Hepatocyte (in vitro differentiated cells): ENCODE measurements around the gene ASXL2. TPM values are rescaled to one million over a fixed set of nuclear protein-coding genes. Genes with fewer than 3 reads are reported as not detected.

Source experiments
- DNase-seq: peaks from one replicate; pipeline ENCODE4 v3.0.0-alpha.2; 2016; ENCODE audit warnings: low spot score
- H2AFZ ChIP-seq: fragments of 200-600 bp; sonication (generic); 2 replicates; pipeline ENCODE4 v1.6.0; 2016; ENCODE audit warnings: antibody characterized with exemption, mild to moderate bottlenecking
- H3K27ac ChIP-seq: fragments of 200-600 bp; sonication (generic); 2 replicates; pipeline ENCODE4 v1.5.1; 2016; ENCODE audit warnings: mild to moderate bottlenecking
- H3K27me3 ChIP-seq: fragments of 200-600 bp; sonication (generic); 2 replicates; pipeline ENCODE4 v1.6.1; 2016
- H3K36me3 ChIP-seq: fragments of 200-600 bp; sonication (generic); replicated peaks from 2 replicates; pipeline ENCODE4 v1.5.1; 2016; ENCODE audit warnings: low read depth; ENCODE audit not compliant: insufficient read depth
- H3K4me1 ChIP-seq: fragments of 200-600 bp; sonication (generic); 2 replicates; pipeline ENCODE4 v1.5.1; 2016; ENCODE audit warnings: mild to moderate bottlenecking, moderate library complexity; ENCODE audit not compliant: insufficient read depth
- H3K4me2 ChIP-seq: fragments of 200-600 bp; sonication (generic); 2 replicates; pipeline ENCODE4 v1.6.0; 2016
- H3K4me3 ChIP-seq: fragments of 200-600 bp; sonication (generic); 2 replicates; pipeline ENCODE4 v1.5.1; 2016; ENCODE audit warnings: mild to moderate bottlenecking
- H3K79me2 ChIP-seq: fragments of 200-600 bp; sonication (generic); 2 replicates; pipeline ENCODE4 v1.6.0; 2017; ENCODE audit warnings: mild to moderate bottlenecking
- H3K9me2 ChIP-seq: fragments of 200-600 bp; sonication (generic); replicated peaks from 2 replicates; pipeline ENCODE4 v1.6.0; 2017; ENCODE audit warnings: mild to moderate bottlenecking; ENCODE audit not compliant: insufficient read depth
- H3K9me3 ChIP-seq: fragments of 200-600 bp; sonication (generic); 2 replicates; pipeline ENCODE4 v1.5.1; 2016; ENCODE audit warnings: low read depth, mild to moderate bottlenecking
- H4K20me1 ChIP-seq: fragments of 200-600 bp; sonication (generic); 2 replicates; pipeline ENCODE4 v1.6.0; 2016; ENCODE audit warnings: mild to moderate bottlenecking; ENCODE audit not compliant: insufficient read depth, poor library complexity, severe bottlenecking
- CTCF ChIP-seq: fragments of 200-600 bp; sonication (generic); IDR thresholded peaks from 2 replicates; pipeline ENCODE4 v1.5.1; 2016; ENCODE audit warnings: antibody characterized with exemption, mild to moderate bottlenecking; ENCODE audit not compliant: poor library complexity
- EZH2 ChIP-seq: fragments of 200-600 bp; sonication (generic); IDR thresholded peaks from 2 replicates; pipeline ENCODE4 v1.6.1; 2016; ENCODE audit warnings: antibody characterized with exemption, mild to moderate bottlenecking, borderline replicate concordance
- EZH2phosphoT487 ChIP-seq: fragments of 200-600 bp; sonication (generic); IDR thresholded peaks from one replicate; pipeline ENCODE4 v1.6.1; 2018; ENCODE audit warnings: antibody characterized with exemption, mild to moderate bottlenecking, low read depth, moderate library complexity; ENCODE audit not compliant: unreplicated experiment, severe bottlenecking
- WGBS: methylation state at CpG from one replicate; pipeline ENCODE4 v1.1.6; 2016; ENCODE audit warnings: low lambda C conversion rate; ENCODE audit errors: missing lambda C conversion rate; 5-methylcytosine and 5-hydroxymethylcytosine counted together
- polyA plus RNA-seq: library from polyadenylated mRNA; unstranded; fragments of >200 nt; fragmentation: Nextera tagmentation; extraction: Ambion mirVana; gene quantifications from 2 replicates; pipeline ENCODE4 v1.2.1, GENCODE V29; 2016
- total RNA-seq: library from RNA; depleted of rRNA; stranded (reverse); fragments of >200 nt; gene quantifications from 2 replicates; pipeline ENCODE4 v1.2.3, GENCODE V29; 2014

ASXL2 gene
- total and polyA plus RNA-seq, 2 experiments from 2014 or later, result 4.3 to 13.3 TPM

- WGBS, result 89% methylated on average over 1 of the region's 1 CpG
- H3K27ac ChIP-seq, result no peak overlapping the region
- no peak for TF ChIP-seq EZH2phosphoT487
- no peak for TF ChIP-seq EZH2
- H3K79me2 ChIP-seq, result no peaks in the 10 kb centered on the region
- no peak for DNase-seq
- no peaks in the 10 kb centered on the region for H4K20me1 ChIP-seq
- no peaks in the 10 kb centered on the region for H3K4me1 ChIP-seq
- H3K36me3 ChIP-seq, result no peaks in the 10 kb centered on the region
- H3K27me3 ChIP-seq, result no peaks in the 10 kb centered on the region
- H3K9me2 ChIP-seq, result no peaks in the 10 kb centered on the region
- H3K4me2 ChIP-seq, result no peak overlapping the region
- H3K4me3 ChIP-seq, result no peak overlapping the region
- no peaks in the 10 kb centered on the region for H3K9me3 ChIP-seq
- H2AFZ ChIP-seq, result no peak overlapping the region
These were observed 142.5 kb downstream of the ASXL2 start for GRCh38 chr2:25735835-25736234.

GRCh38 chr2:25728559-25728958 is 149.7 kb downstream of the ASXL2 start:
- Histone ChIP-seq H3K27ac (no peak overlapping the region), H4K20me1 (no peaks in the 10 kb centered on the region), H3K9me3 (no peaks in the 10 kb centered on the region), H3K4me2 (no peak overlapping the region), H3K79me2 (no peaks in the 10 kb centered on the region), H3K4me3 (no peak overlapping the region), H3K4me1 (no peaks in the 10 kb centered on the region), H3K9me2 (no peaks in the 10 kb centered on the region), H2AFZ (no peak overlapping the region), H3K36me3 (no peaks in the 10 kb centered on the region), H3K27me3 (no peaks in the 10 kb centered on the region)
- WGBS, result 96% methylated on average over 7 of the region's 7 CpGs
- no peak for DNase-seq
- no peak for TF ChIP-seq CTCF
- TF ChIP-seq EZH2, result no peak
- no peak for TF ChIP-seq EZH2phosphoT487

- Histone ChIP-seq H3K4me1 (no peaks in the 10 kb centered on the region), H3K27me3 (no peaks in the 10 kb centered on the region), H3K9me2 (no peaks in the 10 kb centered on the region), H3K36me3 (no peaks in the 10 kb centered on the region), H3K27ac (no peak overlapping the region), H3K79me2 (no peaks in the 10 kb centered on the region), H3K4me2 (no peak overlapping the region), H2AFZ (no peak overlapping the region), H3K9me3 (no peaks in the 10 kb centered on the region), H4K20me1 (no peaks in the 10 kb centered on the region), H3K4me3 (no peak overlapping the region)
- TF ChIP-seq CTCF, result no peak
- TF ChIP-seq EZH2phosphoT487, result no peak
- no peak for TF ChIP-seq EZH2
- DNase-seq, result no peak
- WGBS, result 86% methylated on average over 3 of the region's 3 CpGs
These were observed 151.8 kb downstream of the ASXL2 start for GRCh38 chr2:25726522-25726921.

GRCh38 chr2:25725877-25726276 is 152.4 kb downstream of the ASXL2 start:
- no peaks in the 10 kb centered on the region for H3K79me2 ChIP-seq
- no peak overlapping the region for H3K4me3 ChIP-seq
- no peaks in the 10 kb centered on the region for H3K9me2 ChIP-seq
- H4K20me1 ChIP-seq, result no peaks in the 10 kb centered on the region
- H2AFZ ChIP-seq, result no peak overlapping the region
- H3K36me3 ChIP-seq, result no peaks in the 10 kb centered on the region
- no peaks in the 10 kb centered on the region for H3K27me3 ChIP-seq
- no peaks in the 10 kb centered on the region for H3K9me3 ChIP-seq
- H3K4me2 ChIP-seq, result no peak overlapping the region
- no peaks in the 10 kb centered on the region for H3K4me1 ChIP-seq
- TF ChIP-seq EZH2, result no peak
- no peak for TF ChIP-seq EZH2phosphoT487
- no peak for TF ChIP-seq CTCF
- H3K27ac ChIP-seq, result no peak overlapping the region
- no peak for DNase-seq
- WGBS, result 98% methylated on average over 3 of the region's 3 CpGs
